ENCODE measurements around the gene PCYT2.

Gene PCYT2

DNA sequence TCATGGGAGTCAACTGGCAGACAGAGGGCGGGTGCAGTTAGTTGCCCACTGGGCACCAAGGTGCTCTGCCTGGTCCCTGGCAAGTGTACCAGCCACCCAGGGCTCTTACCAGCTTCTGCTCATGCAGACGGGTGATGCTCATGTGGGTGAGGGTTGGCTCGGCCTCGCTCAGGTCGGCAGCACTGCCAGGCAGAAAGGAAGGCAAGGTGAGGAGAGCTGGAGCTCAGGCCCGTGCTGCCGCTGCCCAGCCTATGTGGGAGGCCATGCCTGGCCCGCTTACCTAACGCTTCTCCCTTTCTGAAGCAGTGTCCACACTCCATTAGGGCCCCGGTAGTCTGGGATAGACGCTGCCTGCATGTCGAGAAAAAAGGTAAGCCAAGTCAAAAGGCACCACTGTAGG, 4.1 kb upstream of the PCYT2 start:
- no peak overlapping the region for H3K27ac Mint-ChIP-seq
- H3K4me1 Mint-ChIP-seq, result peaks cover 8% of the 10 kb centered on the region
- peaks cover 29% of the 10 kb centered on the region for H3K36me3 Mint-ChIP-seq (ENCODE audit: low read depth)
- TF ChIP-seq, protein P1, sequence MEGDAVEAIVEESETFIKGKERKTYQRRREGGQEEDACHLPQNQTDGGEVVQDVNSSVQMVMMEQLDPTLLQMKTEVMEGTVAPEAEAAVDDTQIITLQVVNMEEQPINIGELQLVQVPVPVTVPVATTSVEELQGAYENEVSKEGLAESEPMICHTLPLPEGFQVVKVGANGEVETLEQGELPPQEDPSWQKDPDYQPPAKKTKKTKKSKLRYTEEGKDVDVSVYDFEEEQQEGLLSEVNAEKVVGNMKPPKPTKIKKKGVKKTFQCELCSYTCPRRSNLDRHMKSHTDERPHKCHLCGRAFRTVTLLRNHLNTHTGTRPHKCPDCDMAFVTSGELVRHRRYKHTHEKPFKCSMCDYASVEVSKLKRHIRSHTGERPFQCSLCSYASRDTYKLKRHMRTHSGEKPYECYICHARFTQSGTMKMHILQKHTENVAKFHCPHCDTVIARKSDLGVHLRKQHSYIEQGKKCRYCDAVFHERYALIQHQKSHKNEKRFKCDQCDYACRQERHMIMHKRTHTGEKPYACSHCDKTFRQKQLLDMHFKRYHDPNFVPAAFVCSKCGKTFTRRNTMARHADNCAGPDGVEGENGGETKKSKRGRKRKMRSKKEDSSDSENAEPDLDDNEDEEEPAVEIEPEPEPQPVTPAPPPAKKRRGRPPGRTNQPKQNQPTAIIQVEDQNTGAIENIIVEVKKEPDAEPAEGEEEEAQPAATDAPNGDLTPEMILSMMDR (IDR thresholded peaks at IDR 0.05; ENCODE audit: unreplicated experiment in 3 of 3), result no peak
- peaks cover 4% of the 10 kb centered on the region for H3K27me3 Mint-ChIP-seq (ENCODE audit: low read depth)
- peak overlapping the region in 1 of 3 experiments; percentile 48 for H3K4me3 Mint-ChIP-seq
- H3K9me3 Mint-ChIP-seq, result no peaks in the 10 kb centered on the region

DNA sequence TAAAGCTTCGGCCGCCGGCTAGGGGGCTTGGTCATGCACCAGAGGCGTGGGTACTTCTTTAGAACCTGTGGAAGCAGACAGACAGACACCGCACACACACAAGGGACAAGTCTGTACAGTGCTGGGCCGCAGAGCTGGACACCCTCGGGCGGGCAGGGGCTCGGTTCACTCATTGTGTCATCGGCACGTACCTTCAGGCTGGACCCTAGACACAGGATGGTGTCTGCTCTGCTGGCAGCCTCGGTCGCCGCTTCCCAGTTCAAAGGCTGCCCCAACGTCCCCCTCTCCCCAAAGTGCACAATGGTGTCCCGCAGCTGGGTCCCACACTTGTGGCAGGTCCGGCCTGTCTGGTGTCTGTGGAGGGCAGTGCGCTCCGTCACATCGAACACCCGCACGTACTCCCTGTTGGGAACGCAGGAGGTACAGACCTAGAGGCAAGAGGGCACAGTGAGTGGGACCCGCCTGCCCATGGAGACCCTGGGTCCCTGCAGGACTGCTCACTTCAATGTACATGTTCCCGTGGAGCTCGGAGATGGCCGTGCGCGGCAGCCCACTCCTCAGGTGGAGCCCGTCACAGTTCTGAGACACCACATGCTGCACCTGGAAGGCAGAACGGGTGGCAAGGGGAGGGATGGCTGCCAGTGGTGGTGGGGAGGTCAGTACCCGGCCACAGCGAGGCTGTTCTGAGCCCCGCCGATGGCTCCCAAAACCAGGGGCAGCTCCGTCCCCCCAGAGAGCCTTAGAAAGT, 3.1 kb upstream of the PCYT2 start:
- peak overlapping the region in 1 of 3 experiments; percentile 21 for H3K4me3 Mint-ChIP-seq
- TF ChIP-seq, protein P1 (IDR thresholded peaks at IDR 0.05; ENCODE audit: unreplicated experiment in 3 of 3), result no peak
- peaks cover 8% of the 10 kb centered on the region for H3K4me1 Mint-ChIP-seq

DNA sequence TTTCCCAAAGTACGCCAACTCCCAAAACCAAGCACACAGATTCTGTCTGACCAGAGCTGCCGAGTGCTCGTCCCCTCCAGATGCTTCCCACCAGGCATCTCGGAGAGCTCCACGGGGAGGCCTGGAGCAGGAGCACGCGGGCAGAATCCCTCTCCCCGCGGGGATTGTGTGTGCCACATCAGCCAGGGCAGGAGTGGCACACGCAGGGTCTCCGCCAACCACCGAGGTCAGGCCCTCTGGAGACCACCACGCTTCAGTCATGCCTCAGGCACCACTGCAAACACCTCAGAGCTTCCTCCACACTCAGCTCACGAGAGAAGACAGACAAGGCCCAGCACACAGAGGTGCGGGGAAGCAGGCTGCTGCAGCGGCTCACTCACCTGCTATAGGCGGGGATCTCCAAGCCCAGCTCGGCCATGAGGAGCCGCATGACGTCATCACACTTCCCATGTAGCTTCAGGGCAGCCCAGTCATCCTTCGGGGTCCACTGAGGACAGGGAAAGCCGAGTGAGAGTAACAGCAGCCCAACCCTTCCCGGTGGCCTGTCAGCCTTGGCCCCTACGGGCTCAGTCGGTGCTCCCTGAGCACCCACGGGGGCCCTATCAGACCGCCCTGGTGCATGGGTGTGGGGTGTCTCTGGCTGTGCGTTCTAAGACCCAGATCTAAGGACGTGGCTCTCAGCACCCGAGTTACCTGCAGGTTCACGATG, 2.3 kb upstream of the PCYT2 start:
- Mint-ChIP-seq H3K4me3 (peak overlapping the region; percentile 16 to 76 (median 53)), H3K36me3 (ENCODE audit: low read depth) (peaks cover 24% of the 10 kb centered on the region), H3K9me3 (no peaks in the 10 kb centered on the region), H3K27ac (no peak overlapping the region), H3K27me3 (ENCODE audit: low read depth) (peaks cover 4% of the 10 kb centered on the region), H3K4me1 (peaks cover 8% of the 10 kb centered on the region)
- TF ChIP-seq, protein P1 (IDR thresholded peaks at IDR 0.05; ENCODE audit: unreplicated experiment in 3 of 3), result no peak

More for the DNA sequence above, 3.1 kb upstream of the PCYT2 start:
- Mint-ChIP-seq H3K27ac (no peak overlapping the region), H3K36me3 (ENCODE audit: low read depth) (peaks cover 25% of the 10 kb centered on the region), H3K27me3 (ENCODE audit: low read depth) (peaks cover 4% of the 10 kb centered on the region), H3K9me3 (no peaks in the 10 kb centered on the region)

DNA sequence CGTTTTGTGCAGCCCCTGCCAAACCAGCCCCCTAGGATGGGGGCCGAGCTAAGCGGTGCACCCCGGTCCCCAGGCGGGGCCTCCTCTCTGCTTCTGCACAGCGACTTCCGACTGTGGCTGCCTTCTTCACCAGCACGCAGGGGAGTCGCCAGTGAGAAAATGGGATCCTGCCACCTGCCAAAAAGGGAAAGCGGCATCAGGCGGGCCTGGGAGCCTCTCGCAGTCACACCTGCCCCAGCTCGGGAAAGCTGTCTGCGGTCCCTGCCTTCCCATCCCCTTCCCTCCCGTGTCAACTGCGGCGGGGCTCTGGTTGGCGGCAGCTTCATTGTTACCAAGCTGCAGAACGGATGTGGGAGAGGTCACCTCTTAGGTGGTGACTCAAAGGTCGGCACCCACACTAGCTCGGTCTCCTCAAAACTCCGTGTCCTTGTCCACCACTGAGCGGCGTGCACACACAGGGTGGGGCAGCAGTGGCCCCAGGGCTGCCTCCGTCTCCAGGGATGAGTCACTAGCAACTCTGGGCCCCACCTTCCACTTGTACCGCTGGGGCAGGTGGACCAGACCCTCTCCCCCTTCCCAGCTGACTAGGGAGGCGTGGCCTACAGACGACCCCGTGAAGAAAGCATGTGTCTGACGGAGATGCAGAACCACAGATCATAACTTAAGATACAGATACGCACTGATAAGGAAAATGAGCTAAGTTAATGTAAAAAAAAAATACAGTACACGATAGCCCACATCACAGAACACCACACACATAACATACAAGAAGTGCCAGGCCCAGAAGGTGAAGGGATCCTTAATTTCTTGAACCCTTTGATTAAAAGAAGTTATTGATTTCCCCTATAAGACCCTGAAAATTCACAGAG, 1.5 kb upstream of the PCYT2 start:
- no peak overlapping the region for H3K27ac Mint-ChIP-seq

DNA sequence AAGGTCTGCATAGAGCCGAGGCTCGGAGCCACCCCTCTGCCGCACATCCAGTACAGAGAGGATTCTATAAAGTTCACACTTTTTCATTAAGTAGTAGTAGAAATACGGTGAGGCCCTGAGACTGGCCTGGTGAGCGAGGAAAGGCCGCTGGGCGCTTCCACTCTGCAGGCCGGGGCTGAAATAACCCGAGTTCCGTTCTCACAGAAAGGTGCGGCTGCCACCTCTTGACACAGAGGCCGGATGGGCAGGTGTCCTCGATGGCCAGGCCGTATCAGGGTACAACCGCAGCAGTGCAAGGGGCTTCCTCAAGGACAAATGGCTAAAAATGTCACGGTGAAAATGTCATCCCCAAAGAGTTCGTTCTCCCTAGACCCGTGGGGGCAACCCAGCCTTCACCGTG, 770 bp upstream of the PCYT2 start:
- Mint-ChIP-seq H3K36me3 (ENCODE audit: low read depth) (peaks cover 20% of the 10 kb centered on the region), H3K9me3 (no peaks in the 10 kb centered on the region), H3K27ac (no peak overlapping the region), H3K4me3 (peak overlapping the region; percentile 69 to 74 (median 72)), H3K27me3 (ENCODE audit: low read depth) (peaks cover under 1% of the 10 kb centered on the region), H3K4me1 (peaks cover 3% of the 10 kb centered on the region)
- TF ChIP-seq, protein P1 (IDR thresholded peaks at IDR 0.05; ENCODE audit: unreplicated experiment in 3 of 3), result peak in 1 of 3 experiments; percentile 3

More for the DNA sequence above, 1.5 kb upstream of the PCYT2 start:
- TF ChIP-seq, protein P1 (IDR thresholded peaks at IDR 0.05; ENCODE audit: unreplicated experiment in 3 of 3), result no peak
- Mint-ChIP-seq H3K36me3 (ENCODE audit: low read depth) (peaks cover 24% of the 10 kb centered on the region), H3K4me3 (peak overlapping the region; percentile 66 to 76 (median 69)), H3K4me1 (peaks cover 8% of the 10 kb centered on the region), H3K27me3 (ENCODE audit: low read depth) (peaks cover 4% of the 10 kb centered on the region), H3K9me3 (no peaks in the 10 kb centered on the region)
